Ovary (tissue), 9 donors: ENCODE data around the gene P2RX2. TPM values are rescaled to one million over a fixed set of nuclear protein-coding genes. Genes with fewer than 3 reads are reported as not detected.

Source experiments
- DNase-seq, 5 donors: peaks; one replicate each; pipeline ENCODE4 v3.0.0-alpha.2; 2019 to 2020
- H3K27ac ChIP-seq, 2 donors: fragments of 200-600 bp; one replicate each; pipeline versions ENCODE4 v1.5.1 to v1.8.0; 2019 to 2022
- H3K27me3 ChIP-seq: fragments of 200-600 bp; one replicate; pipeline ENCODE4 v1.8.0; 2022
- H3K36me3 ChIP-seq: fragments of 200-600 bp; sonication (generic); one replicate; pipeline ENCODE4 v1.5.1; 2019
- H3K4me1 ChIP-seq: one replicate; pipeline ENCODE4 v1.8.1; 2013; ENCODE audit warnings: mild to moderate bottlenecking, moderate library complexity; ENCODE audit not compliant: insufficient read depth
- H3K4me3 ChIP-seq: fragments of 200-600 bp; sonication (generic); one replicate; pipeline ENCODE4 v1.5.1; 2017
- H3K9me3 ChIP-seq, 2 donors: fragments of 200-600 bp in 1 of 2; sonication (generic) in 1 of 2; one replicate each; pipeline versions ENCODE4 v1.5.1 to v1.8.1; 2013 to 2019; ENCODE audit warnings: mild to moderate bottlenecking in 1 of 2, moderate library complexity in 1 of 2
- EP300 ChIP-seq: sonication (generic); formaldehyde crosslinking; IDR thresholded peaks from one replicate; pipeline ENCODE4 v1.6.1; 2017; ENCODE audit warnings: antibody characterized with exemption
- POLR2A ChIP-seq: fragments of 450-650 bp; IDR thresholded peaks from one replicate; pipeline ENCODE4 v1.6.1; 2017; ENCODE audit warnings: antibody characterized with exemption, mild to moderate bottlenecking, moderate library complexity
- WGBS, 3 donors: extraction: QIAGEN DNeasy Blood & Tissue Kit in 1 of 3; methylation state at CpG; one replicate each; pipeline versions ENCODE4 v1.1.5 to v1.1.7; 2013 to 2017; 5-methylcytosine and 5-hydroxymethylcytosine counted together
- intact Hi-C, 4 donors: fragments of 100-400 bp; cut with DNase I; formaldehyde crosslinking; loops; one replicate each; pipeline versions ENCODE4 v1.11.0 to v1.15.1; 2022 to 2023
- polyA plus RNA-seq, 2 donors: library from polyadenylated mRNA; stranded (reverse); fragments of 200-250 nt in 1 of 2; fragments of 350-450 nt in 1 of 2; fragmentation: Illumina TruSeq in 1 of 2; extraction: RNeasy Lipid Tissue Mini Kit (QIAGEN cat#74804) in 1 of 2; gene quantifications; one replicate each; pipeline ENCODE4 v1.2.3, GENCODE V29; 2013 to 2014
- total RNA-seq, 7 donors: library from RNA; depleted of rRNA in 2 of 7; stranded (reverse); fragments of >200 nt in 2 of 7; fragmentation: NEBNext Ultra II Directional in 3 of 7; extraction: Animal tissue kit (Norgen Biotek cat#: 25700) in 3 of 7; gene quantifications; one replicate each; pipeline versions ENCODE4 v1.1.0 to v1.2.4, GENCODE V29; 2016 to 2023
- TF ChIP-seq, protein P1 (sequence below), 3 donors: fragments of 450-650 bp in 2 of 3; fragments of 200-600 bp in 1 of 3; IDR thresholded peaks; one replicate each; pipeline versions ENCODE4 v1.5.1 to v1.8.0; 2016 to 2022; ENCODE audit warnings: antibody characterized with exemption in 3 of 3, mild to moderate bottlenecking in 1 of 3
- donor health status: DM: no; HTN: no; CAD: no; lungs with moderate emphysema.
- donor health status: DM: no; HTN: no; CAD: no.
- donor health status: Bipolar disorder and iron deficiency.
- donor health status: DM: yes; HTN: yes; CAD: no.
- donor health status: DM: no; HTN: no; CAD: no.
- donor health status: DM: yes; HTN: yes; CAD: no.

P2RX2 gene
- total and polyA plus RNA-seq, 9 donors, result 0.11 to 1.1 (median 0.45) TPM; not detected in 6

DNA sequence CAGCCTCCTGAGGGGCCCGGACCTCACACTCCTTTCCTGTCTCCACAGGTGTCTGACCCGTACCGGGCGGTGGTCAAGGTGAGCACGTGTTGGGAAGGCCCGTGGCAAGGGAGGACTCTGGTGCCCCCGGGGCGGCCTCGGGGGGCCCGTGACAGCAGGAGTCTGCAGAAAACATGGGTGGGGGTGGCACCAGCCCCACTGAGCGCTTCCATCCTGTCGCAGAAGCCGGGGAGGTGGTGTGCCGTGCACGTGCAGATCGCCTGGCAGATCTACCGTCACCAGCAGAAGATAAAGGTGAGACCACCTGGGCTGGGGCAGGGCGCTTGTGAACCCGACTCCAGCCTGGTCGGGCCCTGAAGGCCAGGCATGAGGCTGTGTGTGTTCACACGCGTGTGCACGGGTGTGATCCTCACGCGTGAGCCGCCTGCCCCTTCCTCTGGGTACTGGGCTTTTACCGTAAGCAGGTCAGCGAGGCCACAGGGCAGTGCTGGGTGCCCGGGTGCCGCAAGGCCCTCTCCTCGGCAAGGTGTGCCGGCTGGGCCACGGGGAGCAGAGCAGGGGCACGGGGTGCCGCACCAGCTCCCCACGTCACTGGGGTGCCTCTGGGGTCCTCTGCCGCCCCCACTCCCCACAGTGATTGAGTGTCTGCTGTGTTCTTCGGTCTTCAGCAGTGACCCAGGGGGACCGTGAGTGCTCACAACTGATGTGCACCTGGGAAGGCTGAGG is 44.1 kb upstream of the P2RX2 start:
- DNase-seq, result no peak
- intact Hi-C loops, result no loop called here
- WGBS, 3 donors, result 93 to 96% (median 96%) methylated on average over 24 to 39 of the region's 39 CpGs
- Histone ChIP-seq H3K4me1 (no peaks in the 10 kb centered on the region), H3K36me3 (no peaks in the 10 kb centered on the region), H3K27ac (no peak overlapping the region), H3K9me3 (no peaks in the 10 kb centered on the region), H3K27me3 (no peaks in the 10 kb centered on the region), H3K4me3 (no peak overlapping the region)
- TF ChIP-seq, protein P1, sequence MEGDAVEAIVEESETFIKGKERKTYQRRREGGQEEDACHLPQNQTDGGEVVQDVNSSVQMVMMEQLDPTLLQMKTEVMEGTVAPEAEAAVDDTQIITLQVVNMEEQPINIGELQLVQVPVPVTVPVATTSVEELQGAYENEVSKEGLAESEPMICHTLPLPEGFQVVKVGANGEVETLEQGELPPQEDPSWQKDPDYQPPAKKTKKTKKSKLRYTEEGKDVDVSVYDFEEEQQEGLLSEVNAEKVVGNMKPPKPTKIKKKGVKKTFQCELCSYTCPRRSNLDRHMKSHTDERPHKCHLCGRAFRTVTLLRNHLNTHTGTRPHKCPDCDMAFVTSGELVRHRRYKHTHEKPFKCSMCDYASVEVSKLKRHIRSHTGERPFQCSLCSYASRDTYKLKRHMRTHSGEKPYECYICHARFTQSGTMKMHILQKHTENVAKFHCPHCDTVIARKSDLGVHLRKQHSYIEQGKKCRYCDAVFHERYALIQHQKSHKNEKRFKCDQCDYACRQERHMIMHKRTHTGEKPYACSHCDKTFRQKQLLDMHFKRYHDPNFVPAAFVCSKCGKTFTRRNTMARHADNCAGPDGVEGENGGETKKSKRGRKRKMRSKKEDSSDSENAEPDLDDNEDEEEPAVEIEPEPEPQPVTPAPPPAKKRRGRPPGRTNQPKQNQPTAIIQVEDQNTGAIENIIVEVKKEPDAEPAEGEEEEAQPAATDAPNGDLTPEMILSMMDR (IDR thresholded peaks at IDR 0.05), result no peak
- TF ChIP-seq EP300, result no peak
- no peak for TF ChIP-seq POLR2A

DNA sequence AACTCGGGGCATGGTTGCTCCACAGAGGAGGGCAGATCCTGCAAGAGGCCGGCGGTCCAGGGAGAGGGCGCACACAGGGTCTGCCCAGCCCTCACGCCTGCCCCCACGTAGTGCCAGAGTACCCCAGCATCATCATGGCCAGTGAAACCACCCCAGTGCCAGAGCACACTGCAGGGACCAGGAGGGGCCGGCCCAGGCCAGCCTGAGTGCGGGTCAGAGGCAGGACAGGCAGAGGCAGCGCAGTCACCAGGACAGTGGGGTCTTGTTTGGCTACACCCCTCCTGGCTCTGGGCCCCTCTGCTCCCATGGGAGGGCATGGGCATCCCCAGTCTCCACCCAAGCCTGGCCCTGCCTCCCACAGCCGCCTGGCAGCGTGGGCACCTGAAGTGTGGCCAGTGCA is 42.9 kb upstream of the P2RX2 start:
- no peaks in the 10 kb centered on the region for H3K4me1 ChIP-seq
- DNase-seq, result no peak
- no peaks in the 10 kb centered on the region for H3K9me3 ChIP-seq
- no peaks in the 10 kb centered on the region for H3K36me3 ChIP-seq
- intact Hi-C loops, result no loop called here
- TF ChIP-seq, protein P1 (IDR thresholded peaks at IDR 0.05), result no peak
- TF ChIP-seq EP300 (no peak), POLR2A (no peak)
- H3K27me3 ChIP-seq, result no peaks in the 10 kb centered on the region
- 89 to 96% (median 93%) methylated on average over 11 of the region's 11 CpGs for WGBS, 3 donors
- no peak overlapping the region for H3K4me3 ChIP-seq
- no peak overlapping the region for H3K27ac ChIP-seq

- H3K27ac ChIP-seq, result no peak overlapping the region
- TF ChIP-seq, protein P1 (IDR thresholded peaks at IDR 0.05), result no peak
- no peak for TF ChIP-seq POLR2A
- TF ChIP-seq EP300, result no peak
- WGBS, 3 donors, result 96 to 97% (median 96%) methylated on average over 12 of the region's 12 CpGs
- DNase-seq, result no peak
- H3K36me3 ChIP-seq, result no peaks in the 10 kb centered on the region
- H3K4me1 ChIP-seq, result no peaks in the 10 kb centered on the region
- intact Hi-C loops, result no loop called here
- H3K9me3 ChIP-seq, result no peaks in the 10 kb centered on the region
- no peaks in the 10 kb centered on the region for H3K27me3 ChIP-seq
- H3K4me3 ChIP-seq, result no peak overlapping the region
Observed at GRCh38 chr12:132576701-132577100, 41.9 kb upstream of the P2RX2 start.

DNA sequence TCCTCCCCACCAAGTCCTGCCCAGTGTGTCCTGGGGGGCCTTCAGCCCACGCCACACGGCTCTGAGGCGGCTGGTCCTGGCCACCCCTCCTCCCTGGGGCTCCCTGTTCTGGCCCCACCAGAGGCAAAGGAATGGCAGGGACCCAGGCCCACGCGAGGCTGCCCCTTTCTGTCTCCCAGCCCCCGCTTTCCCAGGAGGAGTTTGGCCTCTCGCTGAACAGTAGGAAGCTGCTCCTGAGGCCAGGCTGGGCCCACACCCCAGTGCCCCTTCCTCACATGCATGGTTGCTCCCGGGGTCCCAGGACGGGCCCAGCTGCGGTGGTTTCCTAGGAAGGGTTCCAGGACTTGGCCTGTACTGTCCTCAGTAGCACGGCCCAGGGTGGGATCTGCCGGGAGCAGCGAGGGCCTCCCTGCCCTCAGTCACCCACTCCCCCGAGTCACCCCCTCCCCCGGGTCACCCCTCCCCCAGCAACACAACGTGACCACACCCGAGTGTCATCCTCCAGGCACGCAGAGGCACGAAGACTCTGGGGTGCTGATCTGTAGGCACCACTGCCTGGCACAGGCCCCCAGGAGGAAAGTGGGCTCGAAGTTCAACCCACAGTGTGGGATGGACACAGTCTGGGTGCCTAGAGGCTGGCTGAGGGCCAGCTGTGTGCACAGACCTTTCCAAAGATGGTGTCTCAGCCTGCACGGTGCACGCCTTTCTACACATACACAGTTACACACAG is 41.2 kb upstream of the P2RX2 start:
- DNase-seq, result no peak
- WGBS, 3 donors, result 76 to 83% (median 79%) methylated on average over 20 to 22 of the region's 22 CpGs
- Histone ChIP-seq H3K4me3 (no peak overlapping the region), H3K36me3 (no peaks in the 10 kb centered on the region), H3K4me1 (no peaks in the 10 kb centered on the region), H3K27me3 (no peaks in the 10 kb centered on the region), H3K27ac (no peak overlapping the region), H3K9me3 (no peaks in the 10 kb centered on the region)
- intact Hi-C loops, result no loop called here
- TF ChIP-seq POLR2A (no peak), EP300 (no peak)
- TF ChIP-seq, protein P1 (IDR thresholded peaks at IDR 0.05), result no peak
